ENCODE data around the gene CTNNA2. TPM values are rescaled to one million over a fixed set of nuclear protein-coding genes. Genes with fewer than 3 reads are reported as not detected.

The CTNNA2 gene
- polyA plus RNA-seq, 1 of the 3 experiments (the other 2 are of a cell fraction): 0.30 TPM

DNA sequence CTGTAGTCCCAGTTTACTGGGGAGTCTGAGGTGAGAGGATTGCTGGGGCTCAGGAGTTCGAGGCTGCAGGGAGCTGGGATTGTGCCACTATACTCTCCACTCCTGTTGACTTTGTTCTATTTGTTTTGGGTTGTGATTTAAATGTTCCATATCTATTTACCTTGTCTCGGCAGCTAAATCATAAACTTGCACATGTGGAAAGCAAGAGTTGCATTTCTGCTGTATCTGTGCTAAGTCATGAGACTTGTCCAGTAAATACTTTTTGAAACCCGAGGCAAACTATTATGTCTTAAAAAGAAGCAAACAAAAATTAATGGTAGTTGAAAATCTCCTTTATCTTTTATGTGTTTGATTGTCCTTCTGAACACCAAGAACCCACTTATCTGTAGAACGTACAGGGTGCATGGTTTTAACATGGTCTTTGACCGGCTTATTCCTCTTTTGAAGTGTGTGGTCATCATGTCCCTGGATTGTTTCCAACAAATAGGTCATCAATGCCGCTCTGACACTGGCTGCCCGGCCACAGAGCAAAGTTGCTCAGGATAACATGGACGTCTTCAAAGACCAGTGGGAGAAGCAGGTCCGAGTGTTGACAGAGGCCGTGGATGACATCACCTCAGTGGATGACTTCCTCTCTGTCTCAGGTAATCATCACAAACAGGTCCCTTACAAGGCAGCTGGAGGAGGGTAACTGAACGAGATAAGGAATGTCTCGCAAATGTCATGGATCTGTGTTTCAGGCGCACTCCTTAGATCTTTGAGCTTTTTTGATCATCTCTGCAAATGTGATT lies 1032.8 kb downstream of the CTNNA2 start:
- Histone ChIP-seq H3F3A (replicated peaks; ENCODE audit: insufficient read depth) (no peaks in the 10 kb centered on the region), H3K9me2 (no peaks in the 10 kb centered on the region), H3K36me3 (replicated peaks in 1 of 2; ENCODE audit: control insufficient read depth in 1 of 2, insufficient read depth in 2 of 2, low read length in 1 of 2) (no peaks in the 10 kb centered on the region), H3K4me2 (no peak overlapping the region), H3K27ac (ENCODE audit: low read depth in 2 of 2, low read length in 1 of 2) (no peak overlapping the region), H3K4me1 (ENCODE audit: control insufficient read depth in 1 of 2, insufficient read depth in 2 of 2, low read depth in 1 of 2, low read length in 1 of 2) (no peaks in the 10 kb centered on the region), H3K79me2 (ENCODE audit: insufficient read depth) (no peaks in the 10 kb centered on the region), H3K27me3 (ENCODE audit: insufficient read depth) (no peaks in the 10 kb centered on the region), H3K4me3 (ENCODE audit: low read depth in 2 of 2, low read length in 1 of 2) (no peak overlapping the region), H4K20me1 (ENCODE audit: insufficient read depth) (no peaks in the 10 kb centered on the region), H2AFZ (ENCODE audit: low read depth) (no peak overlapping the region), H3K9me3 (no peaks in the 10 kb centered on the region), H3K9ac (no peak overlapping the region)
- DNase-seq: no peak
- POLR2A ChIA-PET: no interaction called here
- CTCF ChIA-PET: interaction anchor here (0.6 kb wide), 1 partner anchor 207 kb away, joined by 3 read pairs; no protein-coding TSS in a partner anchor
- 44% methylated on average over 13 of the region's 13 CpGs for WGBS (ENCODE audit: low lambda C conversion rate)
- TF ChIP-seq, protein P1, sequence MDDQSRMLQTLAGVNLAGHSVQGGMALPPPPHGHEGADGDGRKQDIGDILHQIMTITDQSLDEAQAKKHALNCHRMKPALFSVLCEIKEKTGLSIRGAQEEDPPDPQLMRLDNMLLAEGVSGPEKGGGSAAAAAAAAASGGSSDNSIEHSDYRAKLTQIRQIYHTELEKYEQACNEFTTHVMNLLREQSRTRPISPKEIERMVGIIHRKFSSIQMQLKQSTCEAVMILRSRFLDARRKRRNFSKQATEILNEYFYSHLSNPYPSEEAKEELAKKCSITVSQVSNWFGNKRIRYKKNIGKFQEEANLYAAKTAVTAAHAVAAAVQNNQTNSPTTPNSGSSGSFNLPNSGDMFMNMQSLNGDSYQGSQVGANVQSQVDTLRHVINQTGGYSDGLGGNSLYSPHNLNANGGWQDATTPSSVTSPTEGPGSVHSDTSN (IDR thresholded peaks at IDR 0.05): no peak
- TF ChIP-seq, protein P2, sequence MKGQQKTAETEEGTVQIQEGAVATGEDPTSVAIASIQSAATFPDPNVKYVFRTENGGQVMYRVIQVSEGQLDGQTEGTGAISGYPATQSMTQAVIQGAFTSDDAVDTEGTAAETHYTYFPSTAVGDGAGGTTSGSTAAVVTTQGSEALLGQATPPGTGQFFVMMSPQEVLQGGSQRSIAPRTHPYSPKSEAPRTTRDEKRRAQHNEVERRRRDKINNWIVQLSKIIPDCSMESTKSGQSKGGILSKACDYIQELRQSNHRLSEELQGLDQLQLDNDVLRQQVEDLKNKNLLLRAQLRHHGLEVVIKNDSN (IDR thresholded peaks at IDR 0.05; ENCODE audit: borderline replicate concordance, low read depth): no peak
- TF ChIP-seq MEF2A (IDR thresholded peaks at IDR 0.05; ENCODE audit: borderline replicate concordance, low read depth): no peak
- TF ChIP-seq, protein P3, sequence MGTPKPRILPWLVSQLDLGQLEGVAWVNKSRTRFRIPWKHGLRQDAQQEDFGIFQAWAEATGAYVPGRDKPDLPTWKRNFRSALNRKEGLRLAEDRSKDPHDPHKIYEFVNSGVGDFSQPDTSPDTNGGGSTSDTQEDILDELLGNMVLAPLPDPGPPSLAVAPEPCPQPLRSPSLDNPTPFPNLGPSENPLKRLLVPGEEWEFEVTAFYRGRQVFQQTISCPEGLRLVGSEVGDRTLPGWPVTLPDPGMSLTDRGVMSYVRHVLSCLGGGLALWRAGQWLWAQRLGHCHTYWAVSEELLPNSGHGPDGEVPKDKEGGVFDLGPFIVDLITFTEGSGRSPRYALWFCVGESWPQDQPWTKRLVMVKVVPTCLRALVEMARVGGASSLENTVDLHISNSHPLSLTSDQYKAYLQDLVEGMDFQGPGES (IDR thresholded peaks at IDR 0.05; ENCODE audit: low read depth, low read length): no peak
- TF ChIP-seq EP300 (IDR thresholded peaks at IDR 0.05; ENCODE audit: borderline replicate concordance in 1 of 2, low read depth in 1 of 2, low read length in 1 of 2): no peak
- TF ChIP-seq MAX (IDR thresholded peaks at IDR 0.05; ENCODE audit: low read depth): no peak
- TF ChIP-seq SIN3A (IDR thresholded peaks at IDR 0.05; ENCODE audit: borderline replicate concordance, low read depth, low read length): no peak
- no peak for TF ChIP-seq GATA2 (CRISPR knock-in tag; IDR thresholded peaks at IDR 0.05)
- no peak for TF ChIP-seq FOXM1 (IDR thresholded peaks at IDR 0.05; ENCODE audit: low read depth)
- TF ChIP-seq, protein P4, sequence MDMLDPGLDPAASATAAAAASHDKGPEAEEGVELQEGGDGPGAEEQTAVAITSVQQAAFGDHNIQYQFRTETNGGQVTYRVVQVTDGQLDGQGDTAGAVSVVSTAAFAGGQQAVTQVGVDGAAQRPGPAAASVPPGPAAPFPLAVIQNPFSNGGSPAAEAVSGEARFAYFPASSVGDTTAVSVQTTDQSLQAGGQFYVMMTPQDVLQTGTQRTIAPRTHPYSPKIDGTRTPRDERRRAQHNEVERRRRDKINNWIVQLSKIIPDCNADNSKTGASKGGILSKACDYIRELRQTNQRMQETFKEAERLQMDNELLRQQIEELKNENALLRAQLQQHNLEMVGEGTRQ (IDR thresholded peaks at IDR 0.05; ENCODE audit: borderline replicate concordance, low read depth, low read length): no peak
- TF ChIP-seq YY1 (IDR thresholded peaks at IDR 0.05; ENCODE audit: low read depth): no peak
- TF ChIP-seq ELF1 (IDR thresholded peaks at IDR 0.05): no peak
- no peak for TF ChIP-seq MXI1 (IDR thresholded peaks at IDR 0.05; ENCODE audit: low read depth, low read length)
- no peak for TF ChIP-seq TEAD4 (IDR thresholded peaks at IDR 0.05; ENCODE audit: borderline replicate concordance, insufficient read depth)
- TF ChIP-seq FOSL2 (IDR thresholded peaks at IDR 0.05; ENCODE audit: borderline replicate concordance, low read depth): no peak
- TF ChIP-seq CTCF (IDR thresholded peaks at IDR 0.05): no peak
- no peak for TF ChIP-seq TCF12 (IDR thresholded peaks at IDR 0.05)
- no peak for TF ChIP-seq NFIC (IDR thresholded peaks at IDR 0.05; ENCODE audit: borderline replicate concordance)
- TF ChIP-seq POLR2AphosphoS5 (IDR thresholded peaks at IDR 0.05; ENCODE audit: low read depth, low read length): no peak

All from SK-N-SH (cell line).